NB4 (cell line): ENCODE data around the gene TUT7.
"Not testable (repeated sequence)": the region's sequence is repeated elsewhere in the genome, so short reads cannot be mapped to it uniquely, and the experiment has no call there.

Experiments
- DNase-seq: peaks from one replicate; pipeline ENCODE4 v3.0.0; 2010; ENCODE audit warnings: low read depth
- H3K4me3 ChIP-seq: one replicate; pipeline ENCODE4 v1.5.1; 2011; ENCODE audit warnings: mild to moderate bottlenecking, low read depth, low read length, moderate library complexity
- CTCF ChIP-seq: IDR thresholded peaks from one replicate; pipeline ENCODE4 v1.5.1; 2012; ENCODE audit warnings: low read depth, low read length
- MAX ChIP-seq: IDR thresholded peaks from 2 replicates; pipeline ENCODE4 v1.6.1; 2011; ENCODE audit warnings: low read depth, low read length
- MYC ChIP-seq: IDR thresholded peaks from 2 replicates; pipeline ENCODE4 v1.6.1; 2011; ENCODE audit warnings: low read depth, low read length
- POLR2A ChIP-seq: IDR thresholded peaks from 2 replicates; pipeline ENCODE4 v1.6.1; 2011; ENCODE audit warnings: mild to moderate bottlenecking; ENCODE audit not compliant: insufficient read length; ENCODE audit errors: extremely low read depth

The TUT7 gene, protein sequence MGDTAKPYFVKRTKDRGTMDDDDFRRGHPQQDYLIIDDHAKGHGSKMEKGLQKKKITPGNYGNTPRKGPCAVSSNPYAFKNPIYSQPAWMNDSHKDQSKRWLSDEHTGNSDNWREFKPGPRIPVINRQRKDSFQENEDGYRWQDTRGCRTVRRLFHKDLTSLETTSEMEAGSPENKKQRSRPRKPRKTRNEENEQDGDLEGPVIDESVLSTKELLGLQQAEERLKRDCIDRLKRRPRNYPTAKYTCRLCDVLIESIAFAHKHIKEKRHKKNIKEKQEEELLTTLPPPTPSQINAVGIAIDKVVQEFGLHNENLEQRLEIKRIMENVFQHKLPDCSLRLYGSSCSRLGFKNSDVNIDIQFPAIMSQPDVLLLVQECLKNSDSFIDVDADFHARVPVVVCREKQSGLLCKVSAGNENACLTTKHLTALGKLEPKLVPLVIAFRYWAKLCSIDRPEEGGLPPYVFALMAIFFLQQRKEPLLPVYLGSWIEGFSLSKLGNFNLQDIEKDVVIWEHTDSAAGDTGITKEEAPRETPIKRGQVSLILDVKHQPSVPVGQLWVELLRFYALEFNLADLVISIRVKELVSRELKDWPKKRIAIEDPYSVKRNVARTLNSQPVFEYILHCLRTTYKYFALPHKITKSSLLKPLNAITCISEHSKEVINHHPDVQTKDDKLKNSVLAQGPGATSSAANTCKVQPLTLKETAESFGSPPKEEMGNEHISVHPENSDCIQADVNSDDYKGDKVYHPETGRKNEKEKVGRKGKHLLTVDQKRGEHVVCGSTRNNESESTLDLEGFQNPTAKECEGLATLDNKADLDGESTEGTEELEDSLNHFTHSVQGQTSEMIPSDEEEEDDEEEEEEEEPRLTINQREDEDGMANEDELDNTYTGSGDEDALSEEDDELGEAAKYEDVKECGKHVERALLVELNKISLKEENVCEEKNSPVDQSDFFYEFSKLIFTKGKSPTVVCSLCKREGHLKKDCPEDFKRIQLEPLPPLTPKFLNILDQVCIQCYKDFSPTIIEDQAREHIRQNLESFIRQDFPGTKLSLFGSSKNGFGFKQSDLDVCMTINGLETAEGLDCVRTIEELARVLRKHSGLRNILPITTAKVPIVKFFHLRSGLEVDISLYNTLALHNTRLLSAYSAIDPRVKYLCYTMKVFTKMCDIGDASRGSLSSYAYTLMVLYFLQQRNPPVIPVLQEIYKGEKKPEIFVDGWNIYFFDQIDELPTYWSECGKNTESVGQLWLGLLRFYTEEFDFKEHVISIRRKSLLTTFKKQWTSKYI (N-terminal part only)

GRCh38 chr9:86354011-86354817 is at the start of gene TUT7:
Gene TUT7 (minus strand): TSS chr9:86354410. CDS start chr9:86353199, 1,211 bp downstream.
- DNase-seq = peak; percentile 96
- H3K4me3 ChIP-seq = peak within 1 kb of the TSS; percentile 94
- peak; percentile 33 for TF ChIP-seq MAX
- TF ChIP-seq CTCF = no peak
- peak; percentile 42 for TF ChIP-seq POLR2A

- no peak for DNase-seq
- TF ChIP-seq POLR2A (no peak), MAX (no peak), MYC (no peak), CTCF (no peak)
These were observed 48.4 kb upstream of the TUT7 start for GRCh38 chr9:86402591-86402990.

DNA sequence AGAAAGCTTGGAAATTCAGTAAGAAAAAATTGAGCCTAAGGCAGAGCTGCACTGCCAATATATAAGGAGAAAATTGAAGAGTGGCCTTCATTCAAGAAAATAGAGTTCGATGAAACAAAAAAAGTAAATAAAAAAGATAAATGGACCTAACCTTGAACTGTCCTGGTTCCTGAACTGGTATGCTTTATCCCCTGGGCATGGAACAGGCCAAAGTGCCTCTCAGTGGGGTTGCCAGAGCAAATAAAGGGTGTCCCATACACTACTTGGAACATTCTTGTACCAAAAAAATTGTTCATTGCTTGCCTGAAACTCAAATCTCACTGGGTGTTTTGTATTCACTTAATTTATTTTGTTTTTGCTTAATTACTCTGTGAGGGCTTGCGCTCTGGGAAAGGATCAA is 42.2 kb upstream of the TUT7 start:
- H3K4me3 ChIP-seq = no peak overlapping the region
- TF ChIP-seq CTCF = no peak
- TF ChIP-seq MYC = no peak
- no peak for TF ChIP-seq POLR2A
- no peak for TF ChIP-seq MAX
- no peak for DNase-seq

More at GRCh38 chr9:86402591-86402990, 48.4 kb upstream of the TUT7 start:
- no peak overlapping the region for H3K4me3 ChIP-seq

GRCh38 chr9:86390184-86390583 is 36.0 kb upstream of the TUT7 start:
- DNase-seq, H3K4me3 ChIP-seq: not testable (repeated sequence)

GRCh38 chr9:86389628-86390027 is 35.4 kb upstream of the TUT7 start:
- TF ChIP-seq POLR2A = no peak
- no peak for TF ChIP-seq CTCF
- no peak for TF ChIP-seq MAX
- TF ChIP-seq MYC = no peak
- no peak overlapping the region for H3K4me3 ChIP-seq
- no peak for DNase-seq
